ENCODE data around the gene MEGF6.

- TF ChIP-seq EZH2 (IDR thresholded peaks at IDR 0.05; ENCODE audit: borderline replicate concordance) = no peak
- no peak for TF ChIP-seq CTCF (IDR thresholded peaks at IDR 0.05; ENCODE audit: poor library complexity)
- no peak for TF ChIP-seq EZH2phosphoT487 (IDR thresholded peaks at IDR 0.05; ENCODE audit: low read depth, severe bottlenecking, unreplicated experiment)
Measured at GRCh38 chr1:3618531-3618880, 7.2 kb upstream of the MEGF6 start.

Measured in hepatocyte (in vitro differentiated cells).